Activated naive CD8-positive, alpha-beta T cell (primary cell): ENCODE data around the gene HSPH1.

Source experiments
- H3K27ac Mint-ChIP-seq: one replicate; pipeline ENCODE4 v1.8.0; 2021; ENCODE audit warnings: mixed read lengths
- H3K27me3 Mint-ChIP-seq: one replicate; pipeline ENCODE4 v1.8.0; 2021; ENCODE audit warnings: mixed read lengths
- H3K36me3 Mint-ChIP-seq: one replicate; pipeline ENCODE4 v1.8.0; 2021; ENCODE audit warnings: mixed read lengths
- H3K4me1 Mint-ChIP-seq: one replicate; pipeline ENCODE4 v1.8.0; 2021; ENCODE audit warnings: low read depth, mixed read lengths
- H3K4me3 Mint-ChIP-seq: one replicate; pipeline ENCODE4 v1.8.0; 2021; ENCODE audit warnings: mild to moderate bottlenecking, mixed read lengths
- H3K9me3 Mint-ChIP-seq: one replicate; pipeline ENCODE4 v1.8.0; 2021; ENCODE audit warnings: low read depth, mixed read lengths

The HSPH1 gene

DNA sequence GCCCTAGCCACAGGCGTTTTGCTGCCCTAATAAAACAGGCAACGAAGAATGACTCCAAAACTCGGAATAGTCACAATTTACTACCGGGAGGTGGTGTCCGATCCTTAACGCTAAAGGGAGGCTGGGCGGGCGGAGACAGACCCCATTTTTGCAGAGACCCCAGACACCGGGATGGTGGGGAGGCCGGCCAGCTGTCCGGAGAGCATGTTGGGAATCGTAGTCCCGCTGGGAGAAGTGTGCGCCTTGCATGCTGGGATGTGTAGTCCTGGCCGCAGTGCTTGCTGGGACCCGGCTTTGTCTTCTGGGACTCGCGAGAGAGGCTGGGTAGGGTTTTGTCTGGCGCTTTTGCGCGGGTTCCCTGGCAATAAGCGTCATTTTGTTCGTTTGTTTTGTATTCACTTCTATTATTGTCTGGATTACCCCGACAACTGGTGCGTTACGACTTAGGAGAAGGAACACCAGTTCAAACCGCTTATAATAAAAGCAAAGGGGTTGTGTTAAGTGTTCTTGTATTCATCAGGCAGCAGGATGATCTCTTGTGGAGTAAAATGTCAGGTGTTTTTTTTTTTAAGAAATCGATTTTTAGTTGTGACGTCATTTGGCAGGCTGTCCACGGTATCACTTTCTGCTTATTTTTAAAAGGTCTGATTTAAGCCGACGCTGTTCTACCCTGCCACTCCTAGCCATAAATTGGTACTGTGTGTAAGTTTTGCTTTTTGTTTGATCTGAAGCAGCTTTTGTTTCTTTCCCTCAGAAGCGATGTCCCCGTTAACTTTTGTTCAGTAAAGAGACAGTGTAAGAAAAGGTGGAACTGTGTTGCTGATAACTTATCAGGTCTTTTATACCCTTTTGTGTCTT is 676 bp upstream of the HSPH1 start:
- Mint-ChIP-seq H3K9me3 (no peaks in the 10 kb centered on the region), H3K4me1 (peaks cover 40% of the 10 kb centered on the region), H3K4me3 (peak overlapping the region; percentile 99), H3K36me3 (peaks cover 14% of the 10 kb centered on the region), H3K27ac (peak overlapping the region; percentile 98), H3K27me3 (no peaks in the 10 kb centered on the region)

DNA sequence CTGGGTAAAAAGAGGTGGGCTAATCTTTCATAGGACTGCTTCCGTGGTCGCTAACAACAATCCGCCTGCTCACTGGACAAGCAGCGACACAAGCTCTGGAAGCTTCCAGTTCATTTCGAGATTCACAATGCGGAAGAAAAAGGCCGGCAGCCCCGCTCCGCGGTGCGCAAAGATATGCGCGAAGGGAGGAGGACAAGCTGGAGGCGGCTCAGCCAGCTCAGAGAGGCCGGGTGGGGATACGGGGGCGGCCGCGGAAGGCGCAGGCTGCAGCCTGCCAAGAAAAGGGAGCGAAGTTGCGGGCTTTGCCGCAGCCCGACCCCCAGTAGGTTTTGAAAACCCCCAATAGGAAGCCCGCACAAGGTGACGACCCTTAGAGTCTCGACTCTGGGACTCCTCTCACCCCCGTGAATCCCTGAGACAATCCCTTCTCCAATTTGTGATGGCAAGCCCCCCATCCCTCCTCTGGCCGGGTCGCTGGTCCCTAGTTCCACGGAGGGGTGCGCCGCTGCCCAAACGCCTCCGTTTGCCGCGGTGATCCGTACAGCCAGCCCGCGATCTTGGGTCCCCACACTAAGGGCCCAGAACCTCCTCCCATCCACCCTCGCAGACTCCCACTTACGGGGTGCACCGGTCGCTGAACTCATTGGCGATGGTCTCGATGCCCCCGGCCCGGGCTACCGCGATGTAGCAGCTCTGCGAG is 697 bp downstream of the HSPH1 start:
- Mint-ChIP-seq H3K9me3 (no peaks in the 10 kb centered on the region), H3K4me3 (peak overlapping the region; percentile 99), H3K27ac (peak overlapping the region; percentile 98), H3K36me3 (peaks cover 18% of the 10 kb centered on the region), H3K4me1 (peaks cover 44% of the 10 kb centered on the region), H3K27me3 (no peaks in the 10 kb centered on the region)

GRCh38 chr13:31159306-31159705 is 2.4 kb downstream of the HSPH1 start:
- Mint-ChIP-seq H3K36me3 (peaks cover 24% of the 10 kb centered on the region), H3K27me3 (no peaks in the 10 kb centered on the region), H3K27ac (peak overlapping the region; percentile 98), H3K9me3 (no peaks in the 10 kb centered on the region), H3K4me1 (peaks cover 49% of the 10 kb centered on the region), H3K4me3 (peak overlapping the region; percentile 99)

GRCh38 chr13:31154939-31155338 is 6.8 kb downstream of the HSPH1 start:
- Mint-ChIP-seq H3K27me3 (no peaks in the 10 kb centered on the region), H3K36me3 (peaks cover 28% of the 10 kb centered on the region), H3K4me1 (peaks cover 48% of the 10 kb centered on the region), H3K9me3 (no peaks in the 10 kb centered on the region), H3K27ac (no peak overlapping the region), H3K4me3 (no peak overlapping the region)

- peaks cover 32% of the 10 kb centered on the region for H3K4me1 Mint-ChIP-seq
- H3K27me3 Mint-ChIP-seq = no peaks in the 10 kb centered on the region
- peaks cover 26% of the 10 kb centered on the region for H3K36me3 Mint-ChIP-seq
- H3K9me3 Mint-ChIP-seq = no peaks in the 10 kb centered on the region
- H3K4me3 Mint-ChIP-seq = no peak overlapping the region
- no peak overlapping the region for H3K27ac Mint-ChIP-seq
These were observed 9.9 kb downstream of the HSPH1 start for GRCh38 chr13:31151837-31152236.

- Mint-ChIP-seq H3K27ac (no peak overlapping the region), H3K36me3 (peaks cover 28% of the 10 kb centered on the region), H3K4me1 (peaks cover 34% of the 10 kb centered on the region), H3K9me3 (no peaks in the 10 kb centered on the region), H3K4me3 (no peak overlapping the region), H3K27me3 (no peaks in the 10 kb centered on the region)
These were observed 11.3 kb downstream of the HSPH1 start for GRCh38 chr13:31150315-31150985.

DNA sequence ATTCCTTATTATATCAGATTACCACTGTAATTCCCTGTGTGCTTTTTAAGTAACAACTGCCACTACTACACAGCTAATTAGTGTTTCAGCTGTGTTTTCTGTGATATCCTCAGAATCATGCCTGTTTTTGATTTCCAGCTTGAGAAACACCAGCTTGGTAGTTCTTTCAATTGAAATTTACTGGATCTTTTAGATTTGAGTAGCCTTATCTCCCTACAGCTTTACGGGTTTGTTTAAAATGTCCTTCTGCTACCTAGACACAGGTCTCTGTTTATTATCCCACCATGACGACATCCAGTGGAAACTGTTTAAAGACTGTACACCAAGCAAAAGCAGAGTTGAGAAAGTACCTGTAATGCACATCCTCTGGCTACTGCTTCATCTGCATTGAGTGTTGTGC is 12.1 kb downstream of the HSPH1 start:
- Mint-ChIP-seq H3K27me3 (no peaks in the 10 kb centered on the region), H3K4me1 (peaks cover 39% of the 10 kb centered on the region), H3K9me3 (no peaks in the 10 kb centered on the region), H3K36me3 (peaks cover 27% of the 10 kb centered on the region), H3K4me3 (no peak overlapping the region), H3K27ac (no peak overlapping the region)

DNA sequence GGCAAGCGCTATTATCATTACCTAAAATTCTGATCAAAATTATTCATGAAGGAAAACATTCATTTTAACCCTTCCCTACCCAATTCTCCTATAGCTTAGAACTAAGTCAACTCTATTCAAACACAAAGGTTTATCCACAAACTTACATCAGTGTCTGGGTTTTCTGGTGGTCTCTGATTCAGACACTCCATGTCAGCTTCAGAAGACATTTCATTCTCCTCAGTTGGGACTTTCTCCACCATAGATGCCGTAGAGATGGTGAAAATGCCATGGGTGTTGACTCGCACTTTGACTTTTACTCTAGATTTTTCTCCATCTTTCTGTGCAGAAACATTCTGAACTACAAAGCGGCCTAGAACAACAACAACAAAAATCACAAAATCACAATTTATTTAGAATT is 16.3 kb downstream of the HSPH1 start:
- no peaks in the 10 kb centered on the region for H3K27me3 Mint-ChIP-seq
- H3K36me3 Mint-ChIP-seq = peaks cover 28% of the 10 kb centered on the region
- H3K4me3 Mint-ChIP-seq = no peak overlapping the region
- no peak overlapping the region for H3K27ac Mint-ChIP-seq
- peaks cover 35% of the 10 kb centered on the region for H3K4me1 Mint-ChIP-seq
- no peaks in the 10 kb centered on the region for H3K9me3 Mint-ChIP-seq

- Mint-ChIP-seq H3K4me1 (peaks cover 35% of the 10 kb centered on the region), H3K4me3 (no peak overlapping the region), H3K27ac (peak overlapping the region; percentile 69), H3K36me3 (peaks cover 42% of the 10 kb centered on the region), H3K9me3 (no peaks in the 10 kb centered on the region), H3K27me3 (no peaks in the 10 kb centered on the region)
These were observed 23.2 kb downstream of the HSPH1 start for GRCh38 chr13:31138515-31138914.

- H3K27me3 Mint-ChIP-seq = no peaks in the 10 kb centered on the region
- H3K4me1 Mint-ChIP-seq = peaks cover 34% of the 10 kb centered on the region
- H3K27ac Mint-ChIP-seq = peak overlapping the region; percentile 35
- no peaks in the 10 kb centered on the region for H3K9me3 Mint-ChIP-seq
- peaks cover 38% of the 10 kb centered on the region for H3K36me3 Mint-ChIP-seq
- no peak overlapping the region for H3K4me3 Mint-ChIP-seq
These were observed 25.0 kb downstream of the HSPH1 start for GRCh38 chr13:31136724-31137123.

GRCh38 chr13:31134039-31134711 is 27.5 kb downstream of the HSPH1 start:
- H3K4me3 Mint-ChIP-seq = no peak overlapping the region
- H3K27me3 Mint-ChIP-seq = no peaks in the 10 kb centered on the region
- H3K36me3 Mint-ChIP-seq = peaks cover 34% of the 10 kb centered on the region
- H3K9me3 Mint-ChIP-seq = no peaks in the 10 kb centered on the region
- peaks cover 39% of the 10 kb centered on the region for H3K4me1 Mint-ChIP-seq
- peak overlapping the region; percentile 77 for H3K27ac Mint-ChIP-seq

GRCh38 chr13:31133621-31134020 is 28.1 kb downstream of the HSPH1 start:
- Mint-ChIP-seq H3K4me1 (peaks cover 39% of the 10 kb centered on the region), H3K27me3 (no peaks in the 10 kb centered on the region)

DNA sequence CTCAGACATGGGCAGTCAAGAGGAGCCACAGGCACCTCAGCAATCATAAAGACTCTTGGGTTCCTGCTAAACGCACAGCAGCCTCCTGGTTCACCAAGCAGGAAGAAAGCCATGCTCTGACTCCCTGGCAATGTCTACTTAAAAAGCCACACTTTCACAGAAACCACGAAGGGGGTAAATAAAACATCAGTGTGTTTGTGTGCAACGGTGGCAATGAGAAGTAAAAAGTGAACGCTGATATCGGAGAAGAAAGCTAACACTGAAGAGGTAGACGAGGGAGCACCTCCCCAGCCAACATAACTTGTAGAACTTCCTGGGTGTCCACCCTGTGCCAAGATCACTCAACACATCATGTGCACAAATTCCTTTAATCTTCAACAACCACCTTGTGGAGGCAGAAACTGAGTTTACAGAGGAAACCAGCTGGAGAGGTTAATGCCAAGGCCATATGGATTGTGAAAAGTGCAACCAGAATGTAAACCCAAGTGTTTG is 30.2 kb downstream of the HSPH1 start:
- Mint-ChIP-seq H3K9me3 (no peaks in the 10 kb centered on the region), H3K27ac (peak overlapping the region; percentile 23), H3K4me3 (no peak overlapping the region), H3K27me3 (peaks cover 2% of the 10 kb centered on the region), H3K36me3 (peaks cover 17% of the 10 kb centered on the region), H3K4me1 (peaks cover 29% of the 10 kb centered on the region)

More at GRCh38 chr13:31133621-31134020, 28.1 kb downstream of the HSPH1 start:
- no peak overlapping the region for H3K4me3 Mint-ChIP-seq
- peak overlapping the region; percentile 77 for H3K27ac Mint-ChIP-seq
- no peaks in the 10 kb centered on the region for H3K9me3 Mint-ChIP-seq
- H3K36me3 Mint-ChIP-seq = peaks cover 30% of the 10 kb centered on the region

DNA sequence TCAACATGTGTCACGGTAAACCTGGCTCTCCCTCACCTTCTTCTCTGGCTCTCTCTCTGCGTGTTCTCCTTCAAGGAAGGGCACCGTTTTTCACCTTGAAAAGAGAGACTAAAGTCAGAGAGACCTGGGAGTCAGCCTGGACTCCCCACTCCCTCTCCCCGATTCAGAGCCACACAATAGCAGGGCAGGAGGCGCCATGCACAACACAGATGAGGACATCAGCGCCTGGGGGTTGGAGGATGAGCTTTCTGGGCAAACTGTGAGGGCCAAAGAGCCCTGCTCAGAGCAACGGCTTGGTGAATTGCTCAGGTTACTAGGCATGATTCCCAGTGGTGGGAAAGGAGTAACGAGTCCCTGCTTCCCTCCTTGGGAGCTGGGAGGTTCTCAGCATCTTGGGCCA is 32.3 kb downstream of the HSPH1 start:
- H3K4me3 Mint-ChIP-seq = no peak overlapping the region
- H3K36me3 Mint-ChIP-seq = peaks cover 7% of the 10 kb centered on the region
- peaks cover 5% of the 10 kb centered on the region for H3K27me3 Mint-ChIP-seq
- H3K4me1 Mint-ChIP-seq = peaks cover 22% of the 10 kb centered on the region
- no peaks in the 10 kb centered on the region for H3K9me3 Mint-ChIP-seq
- no peak overlapping the region for H3K27ac Mint-ChIP-seq
